ENCODE data around the gene ROBO3.

DNA sequence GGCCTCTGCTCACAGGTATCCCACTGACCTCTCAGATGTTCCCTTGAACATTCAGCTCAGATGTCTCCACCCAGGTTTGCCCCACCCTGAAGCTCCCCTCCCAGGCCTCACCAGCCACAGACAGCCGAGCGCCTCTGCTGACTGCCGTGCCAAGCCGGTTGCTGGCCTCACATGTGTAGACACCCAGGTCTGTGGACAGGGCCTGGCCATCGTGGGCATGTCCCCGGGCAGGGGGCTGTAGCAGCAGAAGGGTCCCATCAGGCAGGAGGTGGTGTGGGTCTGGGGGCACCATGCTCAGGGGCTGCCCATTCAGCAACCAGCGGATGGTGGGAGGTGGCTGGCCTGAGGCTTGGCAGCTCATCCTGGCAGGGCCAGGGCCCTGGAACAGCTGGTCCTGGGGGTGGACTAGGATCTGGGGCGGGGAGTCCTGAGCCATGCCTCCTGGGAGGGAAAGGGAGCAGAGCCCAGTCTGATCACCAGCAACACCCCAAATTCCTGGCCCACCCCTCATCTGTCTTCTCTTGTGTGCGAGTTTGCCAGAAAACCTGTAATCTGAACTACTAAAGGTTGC lies 31.7 kb downstream of the ROBO3 start:
- TF ChIP-seq, protein P1, sequence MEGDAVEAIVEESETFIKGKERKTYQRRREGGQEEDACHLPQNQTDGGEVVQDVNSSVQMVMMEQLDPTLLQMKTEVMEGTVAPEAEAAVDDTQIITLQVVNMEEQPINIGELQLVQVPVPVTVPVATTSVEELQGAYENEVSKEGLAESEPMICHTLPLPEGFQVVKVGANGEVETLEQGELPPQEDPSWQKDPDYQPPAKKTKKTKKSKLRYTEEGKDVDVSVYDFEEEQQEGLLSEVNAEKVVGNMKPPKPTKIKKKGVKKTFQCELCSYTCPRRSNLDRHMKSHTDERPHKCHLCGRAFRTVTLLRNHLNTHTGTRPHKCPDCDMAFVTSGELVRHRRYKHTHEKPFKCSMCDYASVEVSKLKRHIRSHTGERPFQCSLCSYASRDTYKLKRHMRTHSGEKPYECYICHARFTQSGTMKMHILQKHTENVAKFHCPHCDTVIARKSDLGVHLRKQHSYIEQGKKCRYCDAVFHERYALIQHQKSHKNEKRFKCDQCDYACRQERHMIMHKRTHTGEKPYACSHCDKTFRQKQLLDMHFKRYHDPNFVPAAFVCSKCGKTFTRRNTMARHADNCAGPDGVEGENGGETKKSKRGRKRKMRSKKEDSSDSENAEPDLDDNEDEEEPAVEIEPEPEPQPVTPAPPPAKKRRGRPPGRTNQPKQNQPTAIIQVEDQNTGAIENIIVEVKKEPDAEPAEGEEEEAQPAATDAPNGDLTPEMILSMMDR (IDR thresholded peaks at IDR 0.05): no peak
- no peak for TF ChIP-seq POLR2A (IDR thresholded peaks at IDR 0.05)

Measured in lower leg skin (tissue), 3 donors.